Prostate gland (tissue), 2 donors: ENCODE data around the gene STK24. TPM values are rescaled to one million over a fixed set of nuclear protein-coding genes. Genes with fewer than 3 reads are reported as not detected.

Source experiments
- DNase-seq: peaks from one replicate; pipeline ENCODE4 v3.0.0-alpha.2; 2019; ENCODE audit warnings: low spot score
- H3K27ac ChIP-seq, 2 donors: fragments of 200-600 bp; sonication (generic); 2 replicates each; pipeline ENCODE4 v1.5.1; 2017 to 2019
- H3K27me3 ChIP-seq: fragments of 200-600 bp; sonication (generic); replicated peaks from 2 replicates; pipeline ENCODE4 v1.5.1; 2019; ENCODE audit not compliant: insufficient read depth
- H3K36me3 ChIP-seq, 2 donors: fragments of 200-600 bp; sonication (generic); 1 replicate in 1 of 2; 2 replicates in 1 of 2; pipeline versions ENCODE4 v1.5.1 to v1.8.1; 2017 to 2019
- H3K4me1 ChIP-seq: fragments of 200-600 bp; sonication (generic); replicated peaks from 2 replicates; pipeline ENCODE4 v1.5.1; 2019
- H3K4me3 ChIP-seq, 2 donors: fragments of 200-600 bp; sonication (generic); 2 replicates each; pipeline ENCODE4 v1.5.1; 2017 to 2019
- H3K9me3 ChIP-seq: fragments of 200-600 bp; sonication (generic); 2 replicates; pipeline ENCODE4 v1.5.1; 2017
- POLR2A ChIP-seq: fragments of 450-650 bp; IDR thresholded peaks from one replicate; pipeline ENCODE4 v1.6.1; 2016; ENCODE audit warnings: antibody characterized with exemption, mild to moderate bottlenecking
- POLR2AphosphoS5 ChIP-seq: sonication (generic); formaldehyde crosslinking; IDR thresholded peaks from one replicate; pipeline ENCODE4 v1.6.1; 2017; ENCODE audit warnings: antibody characterized with exemption
- WGBS: methylation state at CpG from one replicate; pipeline ENCODE4 v1.1.5; 2018; 5-methylcytosine and 5-hydroxymethylcytosine counted together
- intact Hi-C: fragments of 100-400 bp; cut with DNase I; formaldehyde crosslinking; loops from one replicate; pipeline ENCODE4 v1.14.2; 2022
- total RNA-seq, 2 donors: library from RNA; depleted of rRNA; stranded (reverse); fragments of >200 nt; gene quantifications; one replicate each; pipeline ENCODE4 v1.1.0, GENCODE V29; 2016
- TF ChIP-seq, protein P1 (sequence below), 4 experiments: fragments of 200-600 bp in 2 of 4; fragments of 450-650 bp in 2 of 4; sonication (generic) in 2 of 4; IDR thresholded peaks; 1 replicate in 3 of 4; 2 replicates in 1 of 4; pipeline ENCODE4 v1.5.1; 2016 to 2019; ENCODE audit warnings: antibody characterized with exemption in 4 of 4, mild to moderate bottlenecking in 2 of 4, moderate library complexity in 2 of 4

The STK24 gene
- total RNA-seq, 2 donors from 2014 or later: 80.5 to 187 TPM

DNA sequence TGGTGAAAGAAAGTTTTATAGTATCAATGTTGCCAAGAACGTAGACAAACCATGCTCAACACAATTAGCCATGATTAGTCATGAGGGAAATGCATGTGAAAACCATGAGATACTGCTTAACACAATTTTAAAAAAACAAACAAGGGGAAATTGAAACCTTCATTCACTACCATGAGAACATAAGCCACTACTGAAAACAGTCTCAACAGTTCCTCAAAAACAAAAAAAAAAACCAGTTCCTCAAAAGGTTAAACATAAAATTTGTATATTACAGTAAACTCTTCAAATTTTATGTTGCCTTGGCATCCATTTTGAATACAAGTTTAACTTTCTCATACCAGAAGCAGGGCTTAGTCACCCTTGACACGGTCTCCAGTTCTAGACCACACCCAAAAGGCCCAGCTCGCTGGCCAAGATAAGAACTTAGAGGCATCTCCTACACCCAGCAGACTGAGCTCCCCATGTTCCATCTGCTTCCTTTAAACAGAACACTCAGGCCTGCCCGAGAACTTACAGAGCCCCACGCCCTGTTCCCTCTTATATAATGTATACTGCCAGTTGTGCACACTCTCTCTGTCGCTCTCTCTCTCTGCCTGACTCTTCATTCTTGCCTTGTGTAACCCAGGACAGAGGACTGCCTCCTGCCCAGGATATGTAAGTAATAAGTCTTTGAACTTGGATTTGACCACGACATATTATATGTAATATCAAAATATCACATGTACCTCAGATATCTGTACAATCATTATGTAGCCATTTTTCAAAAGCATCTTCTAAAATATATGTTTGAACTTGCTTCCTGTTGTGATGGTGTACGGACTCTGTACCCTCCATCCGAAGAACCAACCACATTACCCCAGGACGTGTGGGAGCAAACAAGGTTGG, 67.4 kb downstream of the STK24 start:
- H3K4me1 ChIP-seq: peaks cover 9% of the 10 kb centered on the region
- intact Hi-C loops: no loop called here
- H3K36me3 ChIP-seq: no peaks in the 10 kb centered on the region
- H3K4me3 ChIP-seq: no peak overlapping the region
- TF ChIP-seq POLR2A (no peak), POLR2AphosphoS5 (no peak)
- TF ChIP-seq, protein P1, sequence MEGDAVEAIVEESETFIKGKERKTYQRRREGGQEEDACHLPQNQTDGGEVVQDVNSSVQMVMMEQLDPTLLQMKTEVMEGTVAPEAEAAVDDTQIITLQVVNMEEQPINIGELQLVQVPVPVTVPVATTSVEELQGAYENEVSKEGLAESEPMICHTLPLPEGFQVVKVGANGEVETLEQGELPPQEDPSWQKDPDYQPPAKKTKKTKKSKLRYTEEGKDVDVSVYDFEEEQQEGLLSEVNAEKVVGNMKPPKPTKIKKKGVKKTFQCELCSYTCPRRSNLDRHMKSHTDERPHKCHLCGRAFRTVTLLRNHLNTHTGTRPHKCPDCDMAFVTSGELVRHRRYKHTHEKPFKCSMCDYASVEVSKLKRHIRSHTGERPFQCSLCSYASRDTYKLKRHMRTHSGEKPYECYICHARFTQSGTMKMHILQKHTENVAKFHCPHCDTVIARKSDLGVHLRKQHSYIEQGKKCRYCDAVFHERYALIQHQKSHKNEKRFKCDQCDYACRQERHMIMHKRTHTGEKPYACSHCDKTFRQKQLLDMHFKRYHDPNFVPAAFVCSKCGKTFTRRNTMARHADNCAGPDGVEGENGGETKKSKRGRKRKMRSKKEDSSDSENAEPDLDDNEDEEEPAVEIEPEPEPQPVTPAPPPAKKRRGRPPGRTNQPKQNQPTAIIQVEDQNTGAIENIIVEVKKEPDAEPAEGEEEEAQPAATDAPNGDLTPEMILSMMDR (IDR thresholded peaks at IDR 0.05): no peak
- H3K27me3 ChIP-seq: no peaks in the 10 kb centered on the region
- 67% methylated on average over 10 of the region's 10 CpGs for WGBS
- H3K27ac ChIP-seq: peak overlapping the region in 1 of 2 donors; percentile 4
- DNase-seq: no peak
- H3K9me3 ChIP-seq: no peaks in the 10 kb centered on the region

DNA sequence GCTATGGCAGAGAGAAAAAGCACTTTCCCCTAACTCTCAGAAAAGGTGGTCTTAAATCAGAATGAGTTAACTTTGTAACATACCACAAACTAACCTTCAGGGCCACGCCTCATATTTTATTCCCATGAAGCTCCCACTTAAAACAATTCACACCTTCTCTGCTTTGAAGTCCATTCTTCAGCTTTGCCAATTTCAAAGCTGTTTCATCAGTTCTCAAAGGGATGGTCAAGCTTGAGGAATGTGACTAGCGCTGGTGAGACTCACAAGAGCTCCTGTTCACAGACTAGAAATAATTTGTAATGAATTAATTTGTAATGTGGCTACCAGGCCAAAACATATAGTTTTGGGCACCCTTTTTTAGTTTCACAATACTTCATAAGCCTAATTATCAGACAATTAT, 68.2 kb downstream of the STK24 start:
- no peak for DNase-seq
- H3K27ac ChIP-seq: peak overlapping the region in 1 of 2 donors; percentile 4
- TF ChIP-seq, protein P1 (IDR thresholded peaks at IDR 0.05): no peak
- TF ChIP-seq POLR2AphosphoS5 (no peak), POLR2A (no peak)

DNA sequence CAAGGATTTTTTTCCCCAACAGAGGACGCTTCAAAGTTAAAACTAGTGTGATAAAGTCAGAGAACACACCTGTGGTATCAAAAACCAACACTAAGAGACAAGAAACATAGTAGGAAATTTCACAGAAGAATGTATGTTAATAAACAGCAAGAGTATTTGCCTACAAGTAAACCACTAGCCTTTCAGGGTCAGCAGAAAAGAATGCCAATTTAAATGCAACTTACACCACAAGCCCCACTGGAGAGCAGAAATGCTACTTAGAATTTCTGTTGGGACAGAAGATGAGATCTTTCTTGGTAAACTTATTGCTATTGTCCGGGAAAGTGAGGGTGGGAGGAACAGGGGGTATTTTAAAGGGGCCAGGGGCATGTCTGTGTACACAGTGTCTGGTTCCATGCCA, 68.6 kb downstream of the STK24 start:
- no peak for TF ChIP-seq POLR2AphosphoS5
- no peak for TF ChIP-seq POLR2A
- TF ChIP-seq, protein P1 (IDR thresholded peaks at IDR 0.05): no peak
- 69% methylated on average over 2 of the region's 2 CpGs for WGBS
- H3K27ac ChIP-seq: peak overlapping the region in 1 of 2 donors; percentile 4

More for the DNA sequence above, 68.2 kb downstream of the STK24 start:
- intact Hi-C loops: no loop called here
- H3K36me3 ChIP-seq: no peaks in the 10 kb centered on the region
- no peaks in the 10 kb centered on the region for H3K27me3 ChIP-seq
- no peaks in the 10 kb centered on the region for H3K9me3 ChIP-seq
- H3K4me3 ChIP-seq: no peak overlapping the region
- H3K4me1 ChIP-seq: peaks cover 9% of the 10 kb centered on the region
- WGBS: 77% methylated on average over 2 of the region's 2 CpGs

DNA sequence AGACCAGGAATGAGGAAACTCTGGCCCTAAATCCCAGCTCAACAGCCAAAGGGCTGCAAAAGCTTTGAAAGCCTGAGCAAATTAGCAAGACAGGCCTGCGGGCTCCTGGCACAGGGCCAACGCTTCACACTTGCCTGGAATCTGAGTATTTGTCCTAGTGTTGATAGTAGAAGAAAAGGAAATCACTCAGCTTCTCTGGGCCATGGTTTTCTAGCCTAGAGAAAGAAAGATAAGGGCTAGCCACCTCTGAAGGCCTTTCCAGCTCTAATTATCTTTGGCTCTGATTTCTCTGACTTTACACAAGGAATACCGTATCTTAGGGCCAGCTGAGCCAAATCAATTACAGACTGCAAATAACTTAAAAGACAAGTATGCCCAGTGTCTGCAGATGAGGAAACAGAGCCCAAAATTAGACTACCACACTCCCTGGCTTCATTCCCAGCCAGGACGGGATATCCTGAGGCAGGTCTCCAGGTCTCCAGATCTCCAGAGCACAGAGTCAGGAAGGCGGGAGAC, 69.6 kb downstream of the STK24 start:
- H3K27ac ChIP-seq: peak overlapping the region; percentile 17 to 24
- H3K4me3 ChIP-seq: no peak overlapping the region
- no peaks in the 10 kb centered on the region for H3K36me3 ChIP-seq
- TF ChIP-seq POLR2AphosphoS5 (peak; percentile 25), POLR2A (no peak)
- H3K4me1 ChIP-seq: peaks cover 14% of the 10 kb centered on the region
- 21% methylated on average over 5 of the region's 5 CpGs for WGBS
- H3K9me3 ChIP-seq: no peaks in the 10 kb centered on the region
- intact Hi-C loops: no loop called here
- peak; percentile 17 for DNase-seq
- no peaks in the 10 kb centered on the region for H3K27me3 ChIP-seq

More for the DNA sequence above, 68.6 kb downstream of the STK24 start:
- Histone ChIP-seq H3K27me3 (no peaks in the 10 kb centered on the region), H3K36me3 (no peaks in the 10 kb centered on the region), H3K9me3 (no peaks in the 10 kb centered on the region), H3K4me3 (no peak overlapping the region), H3K4me1 (peaks cover 11% of the 10 kb centered on the region)
- intact Hi-C loops: no loop called here
- no peak for DNase-seq

DNA sequence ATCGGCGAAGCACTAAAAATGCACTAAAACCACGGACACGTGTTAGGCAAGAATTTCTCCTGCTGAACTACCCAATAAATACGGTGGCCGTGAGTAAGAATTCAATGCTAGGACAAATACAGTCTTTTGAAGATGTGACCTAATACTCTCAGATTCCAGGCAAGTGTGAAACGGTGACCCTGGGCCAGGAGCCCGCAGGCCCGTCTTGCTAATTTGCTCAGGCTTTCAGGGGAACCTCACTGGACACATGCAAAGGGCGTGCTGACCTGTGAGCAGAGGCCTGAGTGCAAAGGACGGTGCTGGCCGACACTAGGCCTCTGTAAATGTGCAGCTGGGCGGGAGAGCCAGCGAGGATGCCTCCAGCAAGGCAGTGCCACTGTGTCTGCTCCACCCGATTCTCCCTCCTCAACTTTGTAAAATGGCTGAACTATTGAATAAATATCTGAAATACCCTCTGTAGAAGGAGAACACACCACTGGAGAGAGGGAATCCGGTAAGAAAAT, 70.1 kb downstream of the STK24 start:
- Histone ChIP-seq H3K36me3 (no peaks in the 10 kb centered on the region), H3K4me1 (peaks cover 14% of the 10 kb centered on the region), H3K4me3 (no peak overlapping the region), H3K27ac (peak overlapping the region; percentile 17 to 24), H3K9me3 (no peaks in the 10 kb centered on the region), H3K27me3 (no peaks in the 10 kb centered on the region)
- intact Hi-C loops: no loop called here
- DNase-seq: no peak
- TF ChIP-seq POLR2AphosphoS5: no peak
- TF ChIP-seq, protein P1 (IDR thresholded peaks at IDR 0.05): no peak
- TF ChIP-seq POLR2A: no peak
- 79% methylated on average over 16 of the region's 16 CpGs for WGBS
